Neural progenitor cell (in vitro differentiated cells): ENCODE results near the gene MLYCD.

Source experiments
- CTCF ChIP-seq: fragments of 200-600 bp; sonication (generic); IDR thresholded peaks from 2 replicates; pipeline ENCODE4 v1.5.1; 2017; ENCODE audit warnings: antibody characterized with exemption, mild to moderate bottlenecking
- EZH2 ChIP-seq: fragments of 200-600 bp; sonication (generic); IDR thresholded peaks from 2 replicates; pipeline ENCODE4 v1.6.1; 2017; ENCODE audit warnings: antibody characterized with exemption, mild to moderate bottlenecking, moderate library complexity
- EZH2phosphoT487 ChIP-seq: fragments of 200-600 bp; sonication (generic); IDR thresholded peaks from 2 replicates; pipeline ENCODE4 v1.6.1; 2017; ENCODE audit warnings: antibody characterized with exemption

GRCh38 chr16:83935858-83936255 lies 36.9 kb downstream of the MLYCD start:
- TF ChIP-seq CTCF: no peak
- TF ChIP-seq EZH2: no peak
- TF ChIP-seq EZH2phosphoT487: no peak
